ENCODE measurements around the gene PDLIM5.

Gene PDLIM5

DNA sequence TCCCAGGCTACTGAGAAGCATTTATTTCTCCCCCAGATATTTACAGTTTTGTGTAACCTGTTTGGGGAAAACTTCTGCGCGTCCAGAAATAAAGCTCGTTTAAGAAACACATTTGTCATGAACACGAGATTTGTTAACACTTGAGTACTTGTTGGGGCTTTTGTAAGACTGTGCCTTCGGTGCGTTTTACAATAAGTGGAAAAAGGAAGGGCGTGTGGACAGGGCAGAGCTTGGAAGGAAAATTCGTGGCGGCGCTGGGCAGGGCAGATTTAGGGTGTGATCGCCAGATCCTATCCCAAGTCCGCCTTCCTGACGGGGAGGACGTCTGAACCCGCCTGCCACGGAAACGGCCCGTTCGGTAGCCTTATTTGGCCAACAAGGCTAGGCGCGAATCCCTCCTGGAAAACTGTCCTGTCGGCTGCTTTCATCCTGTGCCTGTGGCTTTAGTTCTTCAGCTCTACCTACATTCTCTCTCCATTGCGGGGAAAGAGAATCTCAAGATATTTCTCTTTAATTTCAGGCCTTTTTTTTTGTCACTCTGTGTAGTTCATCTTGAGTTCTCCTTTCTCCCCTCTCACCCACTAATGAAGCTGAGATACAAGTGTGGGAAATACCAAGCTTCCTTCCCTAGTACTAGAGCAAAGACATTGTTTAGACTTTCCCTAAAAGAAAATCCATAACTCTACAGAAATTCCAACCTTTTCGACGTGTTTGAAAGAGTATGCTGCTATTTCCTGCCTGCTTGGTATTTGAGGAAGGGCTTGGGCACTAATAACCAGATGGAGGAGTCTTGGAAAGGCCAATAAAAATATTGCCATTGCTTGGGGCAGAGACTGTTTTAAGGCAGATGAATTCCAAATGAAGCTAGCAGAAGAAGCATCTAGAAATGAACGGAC lies 982 bp downstream of the PDLIM5 start:
- peak overlapping the region; percentile 90 for H3K4me3 ChIP-seq (ENCODE audit: low read depth, low read length)
- TF ChIP-seq, protein P1, sequence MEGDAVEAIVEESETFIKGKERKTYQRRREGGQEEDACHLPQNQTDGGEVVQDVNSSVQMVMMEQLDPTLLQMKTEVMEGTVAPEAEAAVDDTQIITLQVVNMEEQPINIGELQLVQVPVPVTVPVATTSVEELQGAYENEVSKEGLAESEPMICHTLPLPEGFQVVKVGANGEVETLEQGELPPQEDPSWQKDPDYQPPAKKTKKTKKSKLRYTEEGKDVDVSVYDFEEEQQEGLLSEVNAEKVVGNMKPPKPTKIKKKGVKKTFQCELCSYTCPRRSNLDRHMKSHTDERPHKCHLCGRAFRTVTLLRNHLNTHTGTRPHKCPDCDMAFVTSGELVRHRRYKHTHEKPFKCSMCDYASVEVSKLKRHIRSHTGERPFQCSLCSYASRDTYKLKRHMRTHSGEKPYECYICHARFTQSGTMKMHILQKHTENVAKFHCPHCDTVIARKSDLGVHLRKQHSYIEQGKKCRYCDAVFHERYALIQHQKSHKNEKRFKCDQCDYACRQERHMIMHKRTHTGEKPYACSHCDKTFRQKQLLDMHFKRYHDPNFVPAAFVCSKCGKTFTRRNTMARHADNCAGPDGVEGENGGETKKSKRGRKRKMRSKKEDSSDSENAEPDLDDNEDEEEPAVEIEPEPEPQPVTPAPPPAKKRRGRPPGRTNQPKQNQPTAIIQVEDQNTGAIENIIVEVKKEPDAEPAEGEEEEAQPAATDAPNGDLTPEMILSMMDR (IDR thresholded peaks at IDR 0.05; ENCODE audit: low read depth, low read length), result no peak

DNA sequence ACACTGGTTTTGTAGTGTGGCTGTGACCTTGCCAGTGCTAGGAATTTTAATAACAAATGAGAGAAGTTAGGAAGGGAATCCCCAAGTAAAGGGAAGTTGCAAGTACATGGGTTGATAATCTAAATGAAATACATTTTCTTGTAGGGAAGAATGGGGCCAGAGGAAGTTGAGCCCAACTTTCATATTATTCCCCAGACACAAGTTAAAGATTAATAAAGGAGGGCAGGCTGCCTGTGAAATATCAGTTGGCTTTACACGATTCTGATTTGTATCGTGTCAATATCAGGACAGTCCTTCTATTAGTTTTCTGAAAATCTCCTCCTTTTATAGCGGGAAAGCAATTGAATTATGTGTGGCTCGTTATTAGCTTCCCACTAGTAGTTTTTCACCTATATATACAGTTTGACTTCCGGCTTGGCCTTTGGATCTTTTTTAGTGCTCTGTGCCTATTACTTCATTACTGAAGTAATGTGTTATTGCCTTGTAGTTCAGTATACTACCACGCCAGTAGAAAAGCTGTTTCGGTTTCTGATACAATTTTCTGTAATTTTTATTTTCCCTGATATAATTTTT lies 1.7 kb downstream of the PDLIM5 start:
- TF ChIP-seq, protein P1 (IDR thresholded peaks at IDR 0.05; ENCODE audit: low read depth, low read length), result no peak
- H3K4me3 ChIP-seq (ENCODE audit: low read depth, low read length), result peak overlapping the region; percentile 90

DNA sequence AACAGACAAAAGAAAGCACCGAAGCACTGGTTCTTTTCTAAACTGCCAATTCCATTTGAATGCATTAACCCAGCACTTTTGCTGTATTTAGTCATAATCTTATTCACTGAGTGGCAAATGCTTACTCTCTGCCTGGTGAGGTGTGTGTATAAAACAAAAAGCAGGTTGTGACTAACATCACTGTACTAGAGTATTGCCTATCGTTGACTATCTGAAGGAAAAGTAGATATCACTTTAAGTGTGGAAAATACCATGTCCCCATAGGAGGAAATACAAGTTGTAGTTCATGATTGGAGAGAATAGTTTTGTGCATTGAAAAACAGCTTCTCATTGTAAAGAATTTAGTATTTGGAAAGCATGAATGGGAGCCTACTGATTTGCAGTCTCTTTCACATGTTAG lies 2.7 kb downstream of the PDLIM5 start:
- TF ChIP-seq, protein P1 (IDR thresholded peaks at IDR 0.05; ENCODE audit: low read depth, low read length), result no peak
- H3K4me3 ChIP-seq (ENCODE audit: low read depth, low read length), result no peak overlapping the region; the same call in 1 of the 2 replicates

DNA sequence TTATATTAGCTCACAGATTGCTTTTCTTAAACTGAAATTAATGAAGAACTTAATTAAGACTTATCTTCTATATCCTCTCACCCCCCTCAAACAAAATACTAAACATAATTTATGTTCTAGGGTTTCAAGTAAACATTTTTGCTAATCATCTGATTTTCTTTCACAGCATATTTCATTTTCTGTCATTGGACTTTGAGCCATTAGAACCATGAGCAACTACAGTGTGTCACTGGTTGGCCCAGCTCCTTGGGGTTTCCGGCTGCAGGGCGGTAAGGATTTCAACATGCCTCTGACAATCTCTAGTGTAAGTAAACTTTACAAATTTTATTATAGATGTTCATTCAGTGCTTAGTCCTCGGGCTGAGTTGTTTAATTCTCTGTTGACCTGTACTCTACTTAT lies 3.3 kb downstream of the PDLIM5 start:
- TF ChIP-seq, protein P1 (IDR thresholded peaks at IDR 0.05; ENCODE audit: low read depth, low read length), result no peak
- H3K4me3 ChIP-seq (ENCODE audit: low read depth, low read length), result no peak overlapping the region

DNA sequence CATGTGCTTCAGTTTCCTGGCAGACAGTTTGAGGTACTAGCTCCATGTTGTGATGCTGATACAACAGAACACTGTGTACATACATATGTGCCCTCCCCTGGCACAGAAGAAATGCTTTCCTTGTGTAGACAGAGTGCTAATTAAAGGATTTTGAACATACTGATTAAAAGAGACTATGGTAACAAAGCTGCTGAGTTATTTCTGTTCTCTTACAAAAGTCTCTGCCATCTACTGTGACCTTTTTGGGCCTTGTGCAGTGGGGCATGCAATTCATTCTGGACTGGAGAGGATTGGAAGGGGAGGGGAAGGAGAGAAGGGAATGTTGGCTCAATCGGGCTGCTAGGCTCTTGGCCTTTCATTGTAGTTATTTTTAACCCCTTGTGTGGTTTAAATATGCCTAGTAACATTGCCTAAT lies 6.0 kb downstream of the PDLIM5 start:
- H3K4me3 ChIP-seq (ENCODE audit: low read depth, low read length), result no peak overlapping the region
- TF ChIP-seq, protein P1 (IDR thresholded peaks at IDR 0.05; ENCODE audit: low read depth, low read length), result no peak

DNA sequence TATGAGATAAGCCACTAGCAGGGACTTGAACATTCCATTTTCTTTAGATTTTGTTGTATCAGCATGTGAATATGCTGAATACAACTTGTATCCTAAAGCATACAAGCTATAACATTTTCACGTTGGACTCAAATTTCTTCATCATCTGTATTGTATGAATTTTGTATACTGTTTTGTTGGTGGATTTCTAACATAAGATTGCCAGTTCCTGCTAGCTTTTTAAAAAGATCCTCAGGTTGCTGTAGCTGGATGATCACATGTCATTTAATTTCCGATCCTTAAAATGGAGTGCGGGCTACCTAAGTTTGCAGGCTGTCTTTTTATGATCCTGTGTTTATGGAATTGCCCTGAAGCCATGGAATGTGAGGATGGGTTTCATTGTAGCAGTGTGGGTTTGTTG lies 6.9 kb downstream of the PDLIM5 start:
- no peak overlapping the region for H3K4me3 ChIP-seq (ENCODE audit: low read depth, low read length)
- TF ChIP-seq, protein P1 (IDR thresholded peaks at IDR 0.05; ENCODE audit: low read depth, low read length), result no peak

Measured in WI38 (cell line).